ENCODE measurements around the gene CPEB4.

DNA sequence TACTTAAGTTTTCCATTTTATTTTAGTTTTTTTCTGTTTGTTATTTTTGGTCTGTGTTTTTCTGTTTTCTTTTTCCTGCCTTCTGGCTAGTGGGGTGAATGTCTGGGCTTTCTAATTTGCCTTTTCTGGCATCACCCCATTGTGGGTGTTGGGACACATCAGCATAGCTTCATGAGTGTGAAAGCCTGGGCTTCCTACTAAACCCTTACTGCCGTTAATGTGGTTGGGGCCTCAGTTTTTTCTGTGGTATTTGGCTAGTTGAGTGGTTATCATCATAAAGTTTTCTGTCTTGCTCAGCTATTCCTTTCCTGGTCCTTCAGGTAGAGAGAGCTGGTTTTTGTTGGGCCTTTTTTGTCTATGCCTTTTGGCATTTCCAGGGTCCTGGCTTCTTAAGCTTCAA is 122.2 kb downstream of the CPEB4 start:
- TF ChIP-seq, protein P1, sequence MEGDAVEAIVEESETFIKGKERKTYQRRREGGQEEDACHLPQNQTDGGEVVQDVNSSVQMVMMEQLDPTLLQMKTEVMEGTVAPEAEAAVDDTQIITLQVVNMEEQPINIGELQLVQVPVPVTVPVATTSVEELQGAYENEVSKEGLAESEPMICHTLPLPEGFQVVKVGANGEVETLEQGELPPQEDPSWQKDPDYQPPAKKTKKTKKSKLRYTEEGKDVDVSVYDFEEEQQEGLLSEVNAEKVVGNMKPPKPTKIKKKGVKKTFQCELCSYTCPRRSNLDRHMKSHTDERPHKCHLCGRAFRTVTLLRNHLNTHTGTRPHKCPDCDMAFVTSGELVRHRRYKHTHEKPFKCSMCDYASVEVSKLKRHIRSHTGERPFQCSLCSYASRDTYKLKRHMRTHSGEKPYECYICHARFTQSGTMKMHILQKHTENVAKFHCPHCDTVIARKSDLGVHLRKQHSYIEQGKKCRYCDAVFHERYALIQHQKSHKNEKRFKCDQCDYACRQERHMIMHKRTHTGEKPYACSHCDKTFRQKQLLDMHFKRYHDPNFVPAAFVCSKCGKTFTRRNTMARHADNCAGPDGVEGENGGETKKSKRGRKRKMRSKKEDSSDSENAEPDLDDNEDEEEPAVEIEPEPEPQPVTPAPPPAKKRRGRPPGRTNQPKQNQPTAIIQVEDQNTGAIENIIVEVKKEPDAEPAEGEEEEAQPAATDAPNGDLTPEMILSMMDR (IDR thresholded peaks at IDR 0.05) = no peak
- TF ChIP-seq POLR2AphosphoS5 (IDR thresholded peaks at IDR 0.05; ENCODE audit: insufficient read depth in 1 of 2, low read depth in 1 of 2) (no peak), POLR2A (IDR thresholded peaks at IDR 0.05) (no peak)

Data from vagina (tissue), 2 donors.